ENCODE results near the gene LNPEP. TPM values are rescaled to one million over a fixed set of nuclear protein-coding genes. Genes with fewer than 3 reads are reported as not detected.
A peak's percentile ranks its signal among the peaks of the same experiment; 100 is the strongest.

The LNPEP gene
- total RNA-seq, 4 donors from 2014 or later, result 40.4 to 71.8 (median 51.3) TPM

- 0 to 1% methylated on average over 11 to 27 of the region's 27 CpGs for WGBS, 2 donors
- Histone ChIP-seq H3K4me1 (peaks cover 0 to 49% (median 29%) of the 10 kb centered on the region in 4 donors), H3K9me3 (no peaks in the 10 kb centered on the region), H3K36me3 (no peaks in the 10 kb centered on the region), H3K27me3 (no peaks in the 10 kb centered on the region), H3K4me3 (peak overlapping the region; percentile 91 to 98 (median 96)), H3K27ac (peak overlapping the region; percentile 94 to 99 (median 97))
- TF ChIP-seq POLR2A (IDR thresholded peaks at IDR 0.05), result no peak
- no peak for TF ChIP-seq EP300 (IDR thresholded peaks at IDR 0.05)
- TF ChIP-seq CTCF (IDR thresholded peaks at IDR 0.05), result no peak
- peak in 1 of 2 donors; percentile 13 for DNase-seq (ENCODE audit: low spot score in 2 of 2)
Observed at GRCh38 chr5:96936431-96937320, 796 bp downstream of the LNPEP start.

GRCh38 chr5:96940586-96940985 is 4.7 kb downstream of the LNPEP start:
- TF ChIP-seq POLR2A (IDR thresholded peaks at IDR 0.05), result no peak
- H3K4me3 ChIP-seq, result no peak overlapping the region
- no peak for DNase-seq (ENCODE audit: low spot score in 2 of 2)
- no peaks in the 10 kb centered on the region for H3K27me3 ChIP-seq
- H3K4me1 ChIP-seq, result peaks cover 0 to 35% (median 12%) of the 10 kb centered on the region in 4 donors
- no peak overlapping the region for H3K27ac ChIP-seq
- H3K36me3 ChIP-seq, result no peaks in the 10 kb centered on the region
- WGBS, 2 donors, result 79 to 84% methylated on average over 3 of the region's 3 CpGs
- no peaks in the 10 kb centered on the region for H3K9me3 ChIP-seq

- DNase-seq (ENCODE audit: low spot score in 2 of 2), result no peak
- TF ChIP-seq EP300 (IDR thresholded peaks at IDR 0.05) (no peak), POLR2A (IDR thresholded peaks at IDR 0.05) (no peak), CTCF (IDR thresholded peaks at IDR 0.05) (no peak)
- H3K4me1 ChIP-seq, result peaks cover 0 to 35% (median 12%) of the 10 kb centered on the region in 4 donors
- no peak overlapping the region for H3K27ac ChIP-seq
- WGBS, 2 donors, result 71 to 87% methylated on average over 4 of the region's 4 CpGs
- no peaks in the 10 kb centered on the region for H3K36me3 ChIP-seq
- no peaks in the 10 kb centered on the region for H3K9me3 ChIP-seq
- no peaks in the 10 kb centered on the region for H3K27me3 ChIP-seq
- H3K4me3 ChIP-seq, result no peak overlapping the region
Observed at GRCh38 chr5:96941140-96941539, 5.3 kb downstream of the LNPEP start.

GRCh38 chr5:96942078-96942477 is 6.2 kb downstream of the LNPEP start:
- WGBS, 2 donors, result 95 to 96% methylated on average over 9 of the region's 9 CpGs
- TF ChIP-seq POLR2A (IDR thresholded peaks at IDR 0.05) (no peak), EP300 (IDR thresholded peaks at IDR 0.05) (no peak)
- DNase-seq (ENCODE audit: low spot score in 2 of 2), result no peak
- peaks cover 0 to 31% (median 12%) of the 10 kb centered on the region in 4 donors for H3K4me1 ChIP-seq
- H3K9me3 ChIP-seq, result no peaks in the 10 kb centered on the region
- H3K27ac ChIP-seq, result no peak overlapping the region
- H3K36me3 ChIP-seq, result no peaks in the 10 kb centered on the region
- H3K27me3 ChIP-seq, result no peaks in the 10 kb centered on the region
- no peak overlapping the region for H3K4me3 ChIP-seq

GRCh38 chr5:96942911-96943310 is 7.0 kb downstream of the LNPEP start:
- 93 to 94% methylated on average over 1 of the region's 1 CpG for WGBS, 2 donors
- Histone ChIP-seq H3K4me1 (peaks cover 0 to 23% (median 9%) of the 10 kb centered on the region in 4 donors), H3K9me3 (no peaks in the 10 kb centered on the region), H3K27me3 (no peaks in the 10 kb centered on the region), H3K27ac (no peak overlapping the region), H3K36me3 (no peaks in the 10 kb centered on the region), H3K4me3 (no peak overlapping the region)
- DNase-seq (ENCODE audit: low spot score in 2 of 2), result no peak
- TF ChIP-seq CTCF (IDR thresholded peaks at IDR 0.05), result no peak
- no peak for TF ChIP-seq POLR2A (IDR thresholded peaks at IDR 0.05)
- TF ChIP-seq EP300 (IDR thresholded peaks at IDR 0.05), result no peak

GRCh38 chr5:96943799-96944198 is 7.9 kb downstream of the LNPEP start:
- DNase-seq (ENCODE audit: low spot score in 2 of 2), result no peak
- peaks cover 0 to 16% (median 5%) of the 10 kb centered on the region in 4 donors for H3K4me1 ChIP-seq
- no peaks in the 10 kb centered on the region for H3K27me3 ChIP-seq
- 90 to 92% methylated on average over 1 of the region's 1 CpG for WGBS, 2 donors
- no peaks in the 10 kb centered on the region for H3K36me3 ChIP-seq
- H3K9me3 ChIP-seq, result no peaks in the 10 kb centered on the region
- no peak overlapping the region for H3K4me3 ChIP-seq
- TF ChIP-seq POLR2A (IDR thresholded peaks at IDR 0.05) (no peak), EP300 (IDR thresholded peaks at IDR 0.05) (no peak), CTCF (IDR thresholded peaks at IDR 0.05) (no peak)
- H3K27ac ChIP-seq, result no peak overlapping the region
